NCI-H2081 (cell line): ENCODE results near the gene EFNA5.

Experiments used
- DNase-seq, 2 experiments: peaks; one replicate each; lab custom pipeline; 2025; lab: John Stamatoyannopoulos, UW

EFNA5 gene

GRCh38 chr5:107391787-107392186, 278.9 kb downstream of the EFNA5 start:
- no peak for DNase-seq

- DNase-seq = no peak
Measured at GRCh38 chr5:107389775-107390148, 281.0 kb downstream of the EFNA5 start.

GRCh38 chr5:107389130-107389774, 281.5 kb downstream of the EFNA5 start:
- DNase-seq = peak; percentile 63 to 90

- DNase-seq = peak; percentile 33 to 34
Measured at GRCh38 chr5:107388141-107388861, 282.4 kb downstream of the EFNA5 start.

GRCh38 chr5:107387526-107388140, 283.1 kb downstream of the EFNA5 start:
- no peak for DNase-seq

- no peak for DNase-seq
Measured at GRCh38 chr5:107385708-107386107, 285.0 kb downstream of the EFNA5 start.

GRCh38 chr5:107384256-107384655, 286.5 kb downstream of the EFNA5 start:
- no peak for DNase-seq

GRCh38 chr5:107383414-107383813, 287.3 kb downstream of the EFNA5 start:
- DNase-seq = no peak

- DNase-seq = no peak
Measured at GRCh38 chr5:107381189-107381856, 289.4 kb downstream of the EFNA5 start.

- no peak for DNase-seq
Measured at GRCh38 chr5:107380654-107381053, 290.1 kb downstream of the EFNA5 start.

GRCh38 chr5:107378218-107378899, 292.4 kb downstream of the EFNA5 start:
- DNase-seq = no peak

GRCh38 chr5:107377277-107377609, 293.5 kb downstream of the EFNA5 start:
- DNase-seq = no peak

- no peak for DNase-seq
Measured at GRCh38 chr5:107376546-107377276, 294.0 kb downstream of the EFNA5 start.

- DNase-seq = no peak
Measured at GRCh38 chr5:107373549-107374263, 297.0 kb downstream of the EFNA5 start.

GRCh38 chr5:107372723-107373450, 297.9 kb downstream of the EFNA5 start:
- DNase-seq = no peak

- no peak for DNase-seq
Measured at GRCh38 chr5:107370396-107370968, 300.3 kb downstream of the EFNA5 start.

GRCh38 chr5:107369622-107370021, 301.1 kb downstream of the EFNA5 start:
- DNase-seq = no peak

GRCh38 chr5:107368615-107369014, 302.1 kb downstream of the EFNA5 start:
- DNase-seq = no peak

GRCh38 chr5:107367939-107368338, 302.8 kb downstream of the EFNA5 start:
- DNase-seq = no peak

- no peak for DNase-seq
Measured at GRCh38 chr5:107367480-107367879, 303.3 kb downstream of the EFNA5 start.
